Sigmoid colon (tissue), 7 donors: ENCODE data around the gene BHMT2. TPM values are rescaled to one million over a fixed set of nuclear protein-coding genes. Genes with fewer than 3 reads are reported as not detected.
A peak's percentile ranks its signal among the peaks of the same experiment; 100 is the strongest.

ENCODE experiments used
- DNase-seq: peaks from one replicate; pipeline ENCODE4 v3.0.0-alpha.2; 2019
- H3K27ac ChIP-seq, 4 donors: fragments of 200-600 bp; sonication (generic); one replicate each; pipeline ENCODE4 v1.5.1; 2016 to 2019; ENCODE audit warnings: mild to moderate bottlenecking in 1 of 4
- H3K27me3 ChIP-seq, 3 donors: fragments of 200-600 bp; sonication (generic); one replicate each; pipeline ENCODE4 v1.5.1; 2019; ENCODE audit warnings: mild to moderate bottlenecking in 1 of 3
- H3K36me3 ChIP-seq, 4 donors: fragments of 200-600 bp; sonication (generic); one replicate each; pipeline ENCODE4 v1.5.1; 2016 to 2019
- H3K4me1 ChIP-seq, 4 donors: fragments of 200-600 bp; sonication (generic); one replicate each; pipeline ENCODE4 v1.5.1; 2017 to 2019
- H3K4me3 ChIP-seq, 4 donors: fragments of 200-600 bp; sonication (generic); one replicate each; pipeline ENCODE4 v1.5.1; 2017 to 2019; ENCODE audit warnings: mild to moderate bottlenecking in 2 of 4, moderate library complexity in 1 of 4
- H3K9me3 ChIP-seq, 4 donors: fragments of 200-600 bp in 3 of 4; sonication (generic) in 3 of 4; one replicate each; pipeline versions ENCODE4 v1.5.1 to v1.6.1; 2013 to 2019
- EP300 ChIP-seq, 4 donors: sonication (generic); formaldehyde crosslinking; IDR thresholded peaks; one replicate each; pipeline ENCODE4 v1.6.1; 2017; ENCODE audit warnings: antibody characterized with exemption in 4 of 4
- POLR2A ChIP-seq, 2 donors: fragments of 450-650 bp; IDR thresholded peaks; one replicate each; pipeline ENCODE4 v1.6.1; 2016; ENCODE audit warnings: antibody characterized with exemption in 2 of 2, mild to moderate bottlenecking in 2 of 2, moderate library complexity in 2 of 2
- POLR2AphosphoS5 ChIP-seq, 4 donors: sonication (generic); formaldehyde crosslinking; IDR thresholded peaks; one replicate each; pipeline ENCODE4 v1.6.1; 2017; ENCODE audit warnings: antibody characterized with exemption in 4 of 4
- WGBS, 2 donors: extraction: QIAGEN DNeasy Blood & Tissue Kit; methylation state at CpG; one replicate each; pipeline ENCODE4 v1.1.7; 2013; 5-methylcytosine and 5-hydroxymethylcytosine counted together
- intact Hi-C: fragments of 100-400 bp; cut with DNase I; formaldehyde crosslinking; loops from one replicate; pipeline ENCODE4 v1.15.1; 2023
- polyA plus RNA-seq, 3 donors: library from polyadenylated mRNA; stranded (reverse); fragments of 200-250 nt; gene quantifications; one replicate each; pipeline ENCODE4 v1.2.3, GENCODE V29; 2013
- total RNA-seq, 4 donors: library from RNA; depleted of rRNA; stranded (reverse); fragments of >200 nt; gene quantifications; one replicate each; pipeline ENCODE4 v1.1.0, GENCODE V29; 2016
- TF ChIP-seq, protein P1 (sequence below), 4 experiments: fragments of 450-650 bp in 3 of 4; fragments of 200-600 bp in 1 of 4; IDR thresholded peaks; one replicate each; pipeline ENCODE4 v1.5.1; 2016 to 2019; ENCODE audit warnings: antibody characterized with exemption in 4 of 4, mild to moderate bottlenecking in 3 of 4, moderate library complexity in 2 of 4
- donor health status: healthy with polysubstance abuse.
- donor health status: Bipolar disorder and iron deficiency.
- donor health status: healthy.

The BHMT2 gene
- total and polyA plus RNA-seq, 7 donors = 0.86 to 37.5 (median 12.1) TPM

DNA sequence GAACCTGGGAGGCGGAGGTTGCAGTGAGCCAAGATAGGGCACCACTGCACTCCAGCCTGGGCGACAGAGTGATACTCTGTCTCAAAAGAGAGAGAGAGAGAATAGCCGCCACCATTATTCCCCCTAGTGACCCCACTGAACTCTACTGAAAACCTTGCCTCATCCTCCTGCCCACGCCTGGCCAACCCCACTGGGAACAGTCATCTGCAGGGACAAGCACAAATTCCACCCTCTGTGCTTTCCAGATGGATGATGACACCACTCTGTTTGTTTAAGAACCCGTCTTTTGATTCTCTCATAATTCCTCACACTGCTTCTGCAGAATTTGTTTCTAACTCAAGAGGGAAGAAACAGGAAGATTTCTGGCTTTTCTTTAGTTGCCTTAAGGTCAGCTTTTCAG is 12.2 kb downstream of the BHMT2 start:
- no peaks in the 10 kb centered on the region for H3K9me3 ChIP-seq
- intact Hi-C loops = loop anchor here (5.0 kb wide), 1 partner anchor 46 kb away; no protein-coding TSS in a partner anchor
- WGBS, 2 donors = 89 to 90% methylated on average over 5 of the region's 5 CpGs
- H3K27me3 ChIP-seq = no peaks in the 10 kb centered on the region
- H3K4me1 ChIP-seq = peaks cover 0 to 27% (median 14%) of the 10 kb centered on the region in 4 donors
- no peak overlapping the region for H3K27ac ChIP-seq
- no peak for DNase-seq
- H3K4me3 ChIP-seq = no peak overlapping the region
- H3K36me3 ChIP-seq = no peaks in the 10 kb centered on the region
- no peak for TF ChIP-seq EP300 (IDR thresholded peaks at IDR 0.05)
- TF ChIP-seq POLR2AphosphoS5 (IDR thresholded peaks at IDR 0.05) = no peak
- TF ChIP-seq, protein P1, sequence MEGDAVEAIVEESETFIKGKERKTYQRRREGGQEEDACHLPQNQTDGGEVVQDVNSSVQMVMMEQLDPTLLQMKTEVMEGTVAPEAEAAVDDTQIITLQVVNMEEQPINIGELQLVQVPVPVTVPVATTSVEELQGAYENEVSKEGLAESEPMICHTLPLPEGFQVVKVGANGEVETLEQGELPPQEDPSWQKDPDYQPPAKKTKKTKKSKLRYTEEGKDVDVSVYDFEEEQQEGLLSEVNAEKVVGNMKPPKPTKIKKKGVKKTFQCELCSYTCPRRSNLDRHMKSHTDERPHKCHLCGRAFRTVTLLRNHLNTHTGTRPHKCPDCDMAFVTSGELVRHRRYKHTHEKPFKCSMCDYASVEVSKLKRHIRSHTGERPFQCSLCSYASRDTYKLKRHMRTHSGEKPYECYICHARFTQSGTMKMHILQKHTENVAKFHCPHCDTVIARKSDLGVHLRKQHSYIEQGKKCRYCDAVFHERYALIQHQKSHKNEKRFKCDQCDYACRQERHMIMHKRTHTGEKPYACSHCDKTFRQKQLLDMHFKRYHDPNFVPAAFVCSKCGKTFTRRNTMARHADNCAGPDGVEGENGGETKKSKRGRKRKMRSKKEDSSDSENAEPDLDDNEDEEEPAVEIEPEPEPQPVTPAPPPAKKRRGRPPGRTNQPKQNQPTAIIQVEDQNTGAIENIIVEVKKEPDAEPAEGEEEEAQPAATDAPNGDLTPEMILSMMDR (IDR thresholded peaks at IDR 0.05) = no peak
- no peak for TF ChIP-seq POLR2A (IDR thresholded peaks at IDR 0.05)

DNA sequence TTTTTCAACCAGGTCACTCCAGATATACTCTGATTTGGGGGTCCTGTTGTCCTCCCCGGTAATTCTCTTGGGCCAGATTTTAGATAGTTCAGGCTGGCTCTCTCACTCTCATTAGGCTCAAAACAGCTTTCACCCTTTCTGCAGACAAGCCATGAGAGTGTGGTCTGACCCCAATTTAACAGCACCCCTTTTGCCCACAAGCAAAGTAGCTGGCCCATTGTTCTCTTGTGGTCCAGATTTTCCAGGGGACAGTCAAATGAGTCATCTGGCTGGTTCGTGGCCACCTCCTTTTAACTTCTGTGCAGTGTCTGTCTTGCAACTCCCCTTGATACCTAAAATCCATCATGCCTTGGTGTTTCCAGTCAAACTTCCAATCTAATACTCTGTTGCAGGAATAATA is 16.5 kb downstream of the BHMT2 start:
- Histone ChIP-seq H3K4me3 (no peak overlapping the region), H3K27ac (no peak overlapping the region), H3K27me3 (no peaks in the 10 kb centered on the region), H3K36me3 (no peaks in the 10 kb centered on the region), H3K9me3 (no peaks in the 10 kb centered on the region), H3K4me1 (peaks cover 0 to 13% (median 0%) of the 10 kb centered on the region in 4 donors)
- TF ChIP-seq, protein P1 (IDR thresholded peaks at IDR 0.05) = no peak
- TF ChIP-seq POLR2A (IDR thresholded peaks at IDR 0.05) (no peak), EP300 (IDR thresholded peaks at IDR 0.05) (no peak), POLR2AphosphoS5 (IDR thresholded peaks at IDR 0.05) (no peak)
- no peak for DNase-seq
- intact Hi-C loops = no loop called here
- WGBS, 2 donors = 76 to 81% methylated on average over 2 of the region's 2 CpGs

DNA sequence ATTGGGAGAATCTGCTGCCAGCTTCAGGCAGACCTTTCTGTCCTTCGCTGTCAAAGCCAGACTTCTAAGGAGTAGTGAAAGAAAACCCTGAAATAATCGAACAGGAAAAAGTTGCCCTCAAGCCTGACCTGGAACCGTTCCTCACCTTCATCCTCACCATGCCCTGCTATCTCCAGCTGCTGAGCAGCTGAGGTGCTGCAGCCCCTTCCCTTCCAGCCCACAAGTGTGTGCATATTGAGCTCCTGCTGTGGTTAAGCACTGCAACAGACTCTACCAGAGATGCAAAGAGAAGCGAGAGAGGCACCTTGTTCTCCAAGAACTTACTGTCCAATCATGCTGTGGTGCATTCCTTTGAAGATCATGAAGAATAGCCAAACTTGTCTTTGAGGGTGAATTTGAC is 18.9 kb downstream of the BHMT2 start:
- no peak for DNase-seq
- intact Hi-C loops = no loop called here
- Histone ChIP-seq H3K4me1 (peaks cover 0 to 11% (median 0%) of the 10 kb centered on the region in 4 donors), H3K36me3 (no peaks in the 10 kb centered on the region), H3K27me3 (no peaks in the 10 kb centered on the region), H3K27ac (no peak overlapping the region), H3K4me3 (no peak overlapping the region), H3K9me3 (no peaks in the 10 kb centered on the region)
- 82 to 89% methylated on average over 4 of the region's 4 CpGs for WGBS, 2 donors
- TF ChIP-seq, protein P1 (IDR thresholded peaks at IDR 0.05) = no peak
- TF ChIP-seq EP300 (IDR thresholded peaks at IDR 0.05) (no peak), POLR2AphosphoS5 (IDR thresholded peaks at IDR 0.05) (no peak), POLR2A (IDR thresholded peaks at IDR 0.05) (no peak)

DNA sequence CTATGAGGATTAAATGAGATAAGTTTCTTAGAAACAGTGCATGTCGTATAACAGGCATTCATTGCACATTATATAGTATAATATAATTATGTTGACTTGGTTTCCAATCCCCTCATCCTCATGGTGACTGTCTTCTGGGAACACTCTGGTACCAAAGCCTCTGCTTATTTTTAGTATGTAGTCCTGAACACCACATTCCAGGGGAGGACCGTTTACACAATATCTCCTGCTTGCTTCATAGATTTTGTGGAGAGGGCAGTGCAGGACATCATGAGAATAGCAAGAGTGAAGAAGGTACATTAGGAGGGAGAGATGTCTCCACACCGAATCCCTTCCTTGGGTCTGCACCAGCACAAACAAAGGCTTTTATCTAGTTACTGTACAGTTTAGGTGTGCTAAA is 21.5 kb downstream of the BHMT2 start:
- DNase-seq = no peak

More for the DNA sequence above, 21.5 kb downstream of the BHMT2 start:
- WGBS, 2 donors = 62 to 67% methylated on average over 3 of the region's 3 CpGs
- Histone ChIP-seq H3K27me3 (no peaks in the 10 kb centered on the region), H3K4me3 (no peak overlapping the region), H3K4me1 (peaks cover 0 to 11% (median 0%) of the 10 kb centered on the region in 4 donors), H3K9me3 (no peaks in the 10 kb centered on the region), H3K36me3 (no peaks in the 10 kb centered on the region), H3K27ac (peak overlapping the region in 2 of 4 donors; percentile 31 to 33)
- intact Hi-C loops = no loop called here
- peak in 1 of 4 donors; percentile 56 for TF ChIP-seq POLR2AphosphoS5 (IDR thresholded peaks at IDR 0.05)
- TF ChIP-seq, protein P1 (IDR thresholded peaks at IDR 0.05) = no peak
- peak in 1 of 4 donors; percentile 73 for TF ChIP-seq EP300 (IDR thresholded peaks at IDR 0.05)
